ENCODE measurements around the gene LCN12.

DNA sequence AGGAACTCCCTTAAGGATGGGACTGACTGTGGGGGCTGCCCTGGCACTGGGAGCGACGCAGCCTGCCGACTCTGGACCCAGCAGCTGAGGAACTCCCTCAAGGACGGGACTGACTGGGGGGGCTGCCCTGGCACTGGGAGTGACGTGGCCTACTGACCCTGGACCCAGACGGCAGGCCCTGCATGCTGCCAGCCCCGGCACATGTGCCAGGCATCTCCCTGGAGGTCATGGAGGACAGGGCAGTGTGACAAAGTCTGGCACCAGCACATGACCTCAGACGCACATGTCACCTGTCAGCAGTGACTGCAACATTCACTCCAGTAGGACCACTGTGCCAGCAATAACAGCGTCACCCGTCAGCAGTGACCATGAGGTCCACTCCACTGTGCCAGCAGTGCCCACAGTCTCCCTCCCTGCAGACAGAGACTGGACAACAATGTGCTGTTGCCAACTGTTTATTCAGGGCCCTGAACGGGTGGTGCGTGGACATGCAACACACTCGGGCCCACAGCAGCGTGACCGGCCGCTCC lies 12.0 kb upstream of the LCN12 start:
- TF ChIP-seq, protein P1, sequence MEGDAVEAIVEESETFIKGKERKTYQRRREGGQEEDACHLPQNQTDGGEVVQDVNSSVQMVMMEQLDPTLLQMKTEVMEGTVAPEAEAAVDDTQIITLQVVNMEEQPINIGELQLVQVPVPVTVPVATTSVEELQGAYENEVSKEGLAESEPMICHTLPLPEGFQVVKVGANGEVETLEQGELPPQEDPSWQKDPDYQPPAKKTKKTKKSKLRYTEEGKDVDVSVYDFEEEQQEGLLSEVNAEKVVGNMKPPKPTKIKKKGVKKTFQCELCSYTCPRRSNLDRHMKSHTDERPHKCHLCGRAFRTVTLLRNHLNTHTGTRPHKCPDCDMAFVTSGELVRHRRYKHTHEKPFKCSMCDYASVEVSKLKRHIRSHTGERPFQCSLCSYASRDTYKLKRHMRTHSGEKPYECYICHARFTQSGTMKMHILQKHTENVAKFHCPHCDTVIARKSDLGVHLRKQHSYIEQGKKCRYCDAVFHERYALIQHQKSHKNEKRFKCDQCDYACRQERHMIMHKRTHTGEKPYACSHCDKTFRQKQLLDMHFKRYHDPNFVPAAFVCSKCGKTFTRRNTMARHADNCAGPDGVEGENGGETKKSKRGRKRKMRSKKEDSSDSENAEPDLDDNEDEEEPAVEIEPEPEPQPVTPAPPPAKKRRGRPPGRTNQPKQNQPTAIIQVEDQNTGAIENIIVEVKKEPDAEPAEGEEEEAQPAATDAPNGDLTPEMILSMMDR (IDR thresholded peaks at IDR 0.05; ENCODE audit: poor library complexity, severe bottlenecking) = no peak
- TF ChIP-seq EZH2 (IDR thresholded peaks at IDR 0.05; ENCODE audit: borderline replicate concordance, insufficient read depth, low read length, poor library complexity, severe bottlenecking) (no peak), EP300 (conservative IDR thresholded peaks at IDR 0.05; ENCODE audit: poor library complexity, severe bottlenecking) (no peak), MXI1 (conservative IDR thresholded peaks at IDR 0.05; ENCODE audit: poor library complexity, severe bottlenecking) (no peak)
- TF ChIP-seq, protein P2, sequence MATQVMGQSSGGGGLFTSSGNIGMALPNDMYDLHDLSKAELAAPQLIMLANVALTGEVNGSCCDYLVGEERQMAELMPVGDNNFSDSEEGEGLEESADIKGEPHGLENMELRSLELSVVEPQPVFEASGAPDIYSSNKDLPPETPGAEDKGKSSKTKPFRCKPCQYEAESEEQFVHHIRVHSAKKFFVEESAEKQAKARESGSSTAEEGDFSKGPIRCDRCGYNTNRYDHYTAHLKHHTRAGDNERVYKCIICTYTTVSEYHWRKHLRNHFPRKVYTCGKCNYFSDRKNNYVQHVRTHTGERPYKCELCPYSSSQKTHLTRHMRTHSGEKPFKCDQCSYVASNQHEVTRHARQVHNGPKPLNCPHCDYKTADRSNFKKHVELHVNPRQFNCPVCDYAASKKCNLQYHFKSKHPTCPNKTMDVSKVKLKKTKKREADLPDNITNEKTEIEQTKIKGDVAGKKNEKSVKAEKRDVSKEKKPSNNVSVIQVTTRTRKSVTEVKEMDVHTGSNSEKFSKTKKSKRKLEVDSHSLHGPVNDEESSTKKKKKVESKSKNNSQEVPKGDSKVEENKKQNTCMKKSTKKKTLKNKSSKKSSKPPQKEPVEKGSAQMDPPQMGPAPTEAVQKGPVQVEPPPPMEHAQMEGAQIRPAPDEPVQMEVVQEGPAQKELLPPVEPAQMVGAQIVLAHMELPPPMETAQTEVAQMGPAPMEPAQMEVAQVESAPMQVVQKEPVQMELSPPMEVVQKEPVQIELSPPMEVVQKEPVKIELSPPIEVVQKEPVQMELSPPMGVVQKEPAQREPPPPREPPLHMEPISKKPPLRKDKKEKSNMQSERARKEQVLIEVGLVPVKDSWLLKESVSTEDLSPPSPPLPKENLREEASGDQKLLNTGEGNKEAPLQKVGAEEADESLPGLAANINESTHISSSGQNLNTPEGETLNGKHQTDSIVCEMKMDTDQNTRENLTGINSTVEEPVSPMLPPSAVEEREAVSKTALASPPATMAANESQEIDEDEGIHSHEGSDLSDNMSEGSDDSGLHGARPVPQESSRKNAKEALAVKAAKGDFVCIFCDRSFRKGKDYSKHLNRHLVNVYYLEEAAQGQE (IDR thresholded peaks at IDR 0.05; ENCODE audit: borderline replicate concordance) = no peak

Data from neural cell (in vitro differentiated cells).